HG02870 (cell line): ENCODE data around the gene WASHC2C.
"Not testable (repeated sequence)": the region's sequence is repeated elsewhere in the genome, so short reads cannot be mapped to it uniquely, and the experiment has no call there.

Experiments used
- ATAC-seq: cut with Tn5 transposase; IDR thresholded peaks from one replicate; pipeline ENCODE4 v1.9.1; 2021; ENCODE audit warnings: mild to moderate bottlenecking, moderate library complexity; ENCODE audit not compliant: unreplicated experiment

WASHC2C gene

DNA sequence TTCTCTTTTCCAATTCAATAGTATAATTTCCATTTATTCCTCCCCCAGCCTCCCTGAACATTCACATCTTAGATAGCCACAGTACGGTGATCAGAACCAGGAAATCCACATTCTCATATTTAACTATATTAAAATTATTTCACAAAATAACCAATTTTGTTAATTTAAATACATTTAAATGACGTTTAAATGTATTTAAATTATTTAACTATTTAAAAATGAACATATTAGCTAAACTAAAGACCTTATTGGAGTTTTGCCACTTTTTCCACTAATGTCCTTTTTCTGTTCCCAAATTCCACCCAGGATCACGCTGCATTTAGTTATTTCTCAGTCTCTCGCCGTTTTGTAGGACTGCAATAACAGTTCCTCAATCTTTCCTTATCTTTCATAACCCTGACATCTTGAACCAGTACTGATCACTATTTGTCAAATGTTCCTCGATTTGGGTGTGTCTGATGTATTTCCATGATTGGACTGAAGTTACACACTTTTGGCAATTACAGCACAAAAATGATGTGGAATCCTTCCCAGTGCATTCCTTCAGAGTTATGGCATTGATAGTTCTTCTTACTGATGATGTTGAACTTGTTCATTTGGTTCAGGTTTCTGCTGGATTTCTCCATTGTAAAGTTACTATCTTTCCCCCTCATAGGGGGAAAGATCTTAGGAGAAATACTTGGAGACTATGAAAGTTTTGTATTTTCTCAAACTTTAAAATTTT is 93.2 kb downstream of the WASHC2C start:
- ATAC-seq = not testable (repeated sequence)

DNA sequence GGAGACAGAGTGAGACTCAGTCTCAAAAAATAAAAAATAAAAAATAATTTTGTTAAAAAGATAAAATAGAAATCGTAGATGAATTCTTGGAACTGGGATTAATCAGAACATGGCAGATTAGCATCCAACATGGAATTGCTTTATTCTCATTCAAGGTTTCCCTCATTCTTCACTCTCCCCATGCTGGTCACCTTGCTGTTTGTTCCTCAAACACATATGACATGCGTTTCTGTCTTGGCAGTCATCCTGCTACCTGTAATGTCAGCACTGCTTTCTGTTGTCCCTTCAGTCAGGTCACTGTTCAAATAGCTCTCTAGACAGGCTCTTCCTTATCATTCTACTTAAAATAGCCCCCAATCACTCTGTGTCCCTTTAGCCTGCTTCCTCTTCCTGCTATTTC is 95.9 kb downstream of the WASHC2C start:
- ATAC-seq = not testable (repeated sequence)
